HG02642 (cell line): Measurements from ENCODE around the gene CTCF.
"Not testable (repeated sequence)": the region's sequence is repeated elsewhere in the genome, so short reads cannot be mapped to it uniquely, and the experiment has no call there.

ENCODE experiments used
- ATAC-seq: cut with Tn5 transposase; IDR thresholded peaks from one replicate; pipeline ENCODE4 v1.9.1; 2021; ENCODE audit warnings: mild to moderate bottlenecking; ENCODE audit not compliant: unreplicated experiment, poor library complexity

Gene CTCF

GRCh38 chr16:67533024-67533560 is 29.2 kb upstream of the CTCF start:
- no peak for ATAC-seq

- not testable (repeated sequence) for ATAC-seq
These were observed 28.3 kb upstream of the CTCF start for GRCh38 chr16:67533987-67534386.

GRCh38 chr16:67534431-67534830 is 27.9 kb upstream of the CTCF start:
- ATAC-seq, result no peak

DNA sequence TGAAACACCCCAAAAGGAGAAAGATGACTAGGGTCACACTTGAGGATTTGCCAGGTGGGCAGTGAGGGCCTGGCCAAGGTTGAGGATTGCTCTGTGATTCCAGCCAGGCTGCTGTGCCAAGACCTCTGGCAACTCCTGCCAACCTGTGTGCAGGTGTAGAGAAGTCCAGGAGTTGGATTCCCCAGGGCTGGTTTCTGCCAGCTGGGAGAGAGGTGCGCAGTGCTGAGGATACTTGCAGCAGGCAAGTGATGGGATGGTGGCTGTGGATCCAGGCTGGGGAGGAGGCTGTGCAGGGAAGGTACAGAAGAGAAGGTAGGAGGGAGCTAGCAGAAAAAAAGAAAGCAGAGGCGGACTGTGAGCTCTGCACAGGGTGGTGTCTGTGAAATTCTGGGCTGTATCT is 27.1 kb upstream of the CTCF start:
- ATAC-seq, result no peak

- ATAC-seq, result peak; percentile 34
These were observed 25.1 kb upstream of the CTCF start for GRCh38 chr16:67537270-67537635.

GRCh38 chr16:67537636-67538591 is 24.4 kb upstream of the CTCF start:
- ATAC-seq, result peak; percentile 49

GRCh38 chr16:67538666-67539101 is 23.6 kb upstream of the CTCF start:
- ATAC-seq, result no peak

- no peak for ATAC-seq
These were observed 23.1 kb upstream of the CTCF start for GRCh38 chr16:67539271-67539670.

DNA sequence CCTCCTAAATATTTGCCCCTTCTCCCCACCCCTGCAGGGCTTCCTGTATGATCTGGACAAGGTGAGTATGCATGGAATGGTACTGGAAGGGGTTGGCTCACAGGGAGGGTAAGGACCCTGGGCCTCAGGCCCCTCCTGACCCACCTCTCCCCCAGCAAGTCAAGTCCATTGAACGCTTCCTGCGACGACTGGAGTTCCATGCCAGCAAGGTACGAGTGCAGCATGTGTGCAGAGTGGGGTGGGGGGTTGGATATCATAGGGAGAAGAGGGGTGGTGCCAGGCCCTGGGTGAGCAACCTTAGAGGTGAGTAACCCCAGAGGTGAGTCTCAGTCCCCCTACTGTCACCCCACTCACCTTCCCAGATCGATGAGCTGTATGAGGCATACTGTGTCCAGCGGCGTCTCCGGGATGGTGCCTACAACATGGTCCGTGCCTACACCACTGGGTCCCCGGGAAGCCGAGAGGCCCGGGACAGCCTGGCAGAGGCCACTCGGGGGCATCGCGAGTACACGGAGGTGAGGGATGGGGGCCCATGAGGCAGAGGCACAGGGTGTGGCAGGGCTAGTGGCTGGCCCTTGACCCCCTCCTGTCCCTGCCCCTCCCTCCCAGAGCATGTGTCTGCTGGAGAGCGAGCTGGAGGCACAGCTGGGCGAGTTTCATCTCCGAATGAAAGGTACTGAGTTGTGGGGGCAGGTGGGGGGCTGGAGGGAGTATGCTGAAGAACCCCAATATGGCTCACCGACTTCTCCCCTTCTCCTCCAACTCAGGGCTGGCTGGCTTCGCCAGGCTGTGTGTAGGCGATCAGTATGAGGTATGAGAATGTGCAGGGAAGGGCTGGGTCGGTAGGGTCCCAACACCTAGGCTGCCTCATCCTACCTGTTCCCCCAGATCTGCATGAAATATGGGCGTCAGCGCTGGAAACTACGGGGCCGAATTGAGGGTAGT is 22.4 kb upstream of the CTCF start:
- ATAC-seq, result no peak

- no peak for ATAC-seq
These were observed 21.6 kb upstream of the CTCF start for GRCh38 chr16:67540756-67541155.

DNA sequence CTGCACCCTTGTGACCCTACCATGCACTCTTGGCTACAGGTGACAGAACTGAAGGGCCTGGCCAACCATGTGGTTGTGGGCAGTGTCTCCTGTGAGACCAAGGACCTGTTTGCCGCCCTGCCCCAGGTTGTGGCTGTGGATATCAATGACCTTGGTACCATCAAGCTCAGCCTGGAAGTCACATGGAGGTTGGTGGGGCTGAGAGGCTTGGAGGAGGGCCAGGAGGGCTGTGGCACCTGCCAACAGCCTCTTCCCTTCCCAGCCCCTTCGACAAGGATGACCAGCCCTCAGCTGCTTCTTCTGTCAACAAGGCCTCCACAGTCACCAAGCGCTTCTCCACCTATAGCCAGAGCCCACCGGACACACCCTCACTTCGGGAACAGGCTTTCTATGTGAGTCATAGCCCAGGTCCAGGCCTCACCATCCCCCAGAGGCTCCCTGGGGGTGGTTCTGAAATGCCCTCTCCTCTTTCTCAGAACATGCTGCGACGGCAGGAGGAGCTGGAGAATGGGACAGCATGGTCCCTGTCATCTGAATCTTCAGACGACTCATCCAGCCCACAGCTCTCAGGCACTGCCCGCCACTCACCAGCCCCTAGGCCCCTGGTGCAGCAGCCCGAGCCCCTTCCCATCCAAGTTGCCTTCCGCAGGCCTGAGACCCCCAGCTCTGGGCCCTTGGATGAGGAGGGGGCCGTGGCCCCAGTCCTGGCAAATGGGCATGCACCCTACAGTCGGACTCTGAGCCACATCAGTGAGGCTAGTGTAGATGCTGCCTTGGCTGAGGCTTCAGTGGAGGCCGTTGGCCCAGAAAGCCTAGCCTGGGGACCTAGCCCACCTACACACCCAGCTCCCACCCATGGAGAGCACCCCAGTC is 20.7 kb upstream of the CTCF start:
- no peak for ATAC-seq

DNA sequence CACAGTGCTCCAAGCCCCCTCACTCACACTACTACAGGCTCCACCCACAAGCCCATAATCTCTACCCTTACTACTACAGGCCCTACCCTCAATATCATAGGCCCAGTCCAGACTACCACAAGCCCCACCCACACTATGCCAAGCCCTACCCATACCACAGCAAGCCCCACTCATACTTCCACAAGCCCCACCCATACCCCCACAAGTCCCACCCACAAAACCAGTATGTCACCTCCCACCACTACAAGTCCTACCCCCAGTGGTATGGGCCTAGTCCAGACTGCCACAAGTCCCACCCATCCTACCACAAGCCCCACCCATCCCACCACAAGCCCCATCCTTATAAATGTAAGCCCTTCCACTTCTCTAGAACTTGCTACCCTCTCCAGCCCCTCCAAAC is 19.9 kb upstream of the CTCF start:
- no peak for ATAC-seq

GRCh38 chr16:67543036-67543435 is 19.3 kb upstream of the CTCF start:
- ATAC-seq, result no peak

DNA sequence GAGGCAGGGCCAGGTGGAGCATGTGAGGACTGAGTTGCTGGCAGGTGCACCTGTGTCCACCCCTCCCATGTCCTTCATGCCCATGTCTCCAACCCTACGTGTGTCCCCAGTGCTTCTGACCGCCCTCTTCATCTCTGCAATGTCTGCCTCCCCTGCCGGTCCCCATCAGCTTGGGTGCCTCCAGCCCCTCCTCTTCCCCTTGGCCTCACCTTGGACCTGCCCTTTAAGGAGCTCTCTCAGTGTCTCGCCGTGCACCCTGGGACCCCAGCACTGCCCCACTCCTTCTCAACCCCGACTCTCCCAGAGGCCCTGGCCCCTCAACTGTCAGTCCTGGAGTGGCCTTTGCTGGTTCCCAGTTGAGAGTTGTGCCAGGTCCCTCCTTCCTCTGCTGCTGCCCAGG is 18.7 kb upstream of the CTCF start:
- no peak for ATAC-seq

GRCh38 chr16:67544329-67544841 is 17.9 kb upstream of the CTCF start:
- ATAC-seq, result no peak

GRCh38 chr16:67544844-67545664 is 17.3 kb upstream of the CTCF start:
- ATAC-seq, result no peak

DNA sequence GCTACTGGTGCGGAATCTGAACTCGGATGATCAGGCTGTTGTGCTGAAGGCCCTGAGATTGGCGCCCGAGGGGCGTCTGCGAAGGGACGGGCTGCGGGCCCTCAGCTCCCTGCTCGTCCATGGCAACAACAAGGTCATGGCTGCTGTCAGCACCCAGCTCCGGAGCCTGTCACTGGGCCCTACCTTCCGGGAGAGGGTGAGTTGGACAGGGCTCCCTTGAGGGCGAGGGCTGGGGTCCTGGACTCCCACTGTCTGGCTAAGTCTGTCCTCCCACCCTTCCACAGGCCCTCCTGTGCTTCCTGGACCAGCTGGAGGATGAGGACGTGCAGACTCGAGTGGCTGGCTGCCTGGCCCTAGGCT is 16.7 kb upstream of the CTCF start:
- ATAC-seq, result no peak

GRCh38 chr16:67546091-67546501 is 16.2 kb upstream of the CTCF start:
- no peak for ATAC-seq
